Transverse colon (tissue), 4 donors: ENCODE data around the gene DAB2.

ENCODE experiments used
- EP300 ChIP-seq: sonication (generic); formaldehyde crosslinking; IDR thresholded peaks from one replicate; pipeline ENCODE4 v1.6.1; 2017; ENCODE audit warnings: antibody characterized with exemption, low read depth
- POLR2A ChIP-seq: fragments of 450-650 bp; IDR thresholded peaks from one replicate; pipeline ENCODE4 v1.6.1; 2016; ENCODE audit warnings: antibody characterized with exemption, mild to moderate bottlenecking, moderate library complexity
- POLR2AphosphoS5 ChIP-seq, 3 donors: sonication (generic); formaldehyde crosslinking; IDR thresholded peaks; one replicate each; pipeline ENCODE4 v1.6.1; 2016; ENCODE audit warnings: antibody characterized with exemption in 3 of 3
- TF ChIP-seq, protein P1 (sequence below), 5 experiments: fragments of 200-600 bp in 3 of 5; fragments of 450-650 bp in 2 of 5; sonication (generic) in 3 of 5; IDR thresholded peaks; 1 replicate in 2 of 5; 2 replicates in 3 of 5; pipeline ENCODE4 v1.5.1; 2016 to 2017; ENCODE audit warnings: antibody characterized with exemption in 5 of 5, inconsistent platforms in 3 of 5, mild to moderate bottlenecking in 2 of 5, moderate library complexity in 1 of 5

DNA sequence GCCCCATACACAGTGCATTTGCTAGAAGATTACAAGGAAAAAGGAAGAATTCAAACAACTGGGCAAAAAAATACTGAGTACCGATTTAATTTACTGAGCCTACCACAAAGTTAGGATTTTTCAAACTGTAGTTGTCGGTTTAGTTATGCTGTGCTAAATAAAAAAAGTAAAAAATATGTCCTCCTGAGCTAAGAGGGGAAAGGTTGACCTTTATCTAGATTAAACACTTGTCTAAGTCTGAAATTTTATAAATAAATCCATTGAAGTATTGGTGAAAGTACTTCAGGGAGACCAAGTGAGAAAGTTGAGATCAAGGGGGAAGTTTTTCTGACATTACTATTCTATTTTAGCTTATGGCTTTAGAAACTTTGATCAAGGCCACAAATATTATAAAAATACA is 19.1 kb upstream of the DAB2 start:
- TF ChIP-seq POLR2A = no peak
- TF ChIP-seq, protein P1, sequence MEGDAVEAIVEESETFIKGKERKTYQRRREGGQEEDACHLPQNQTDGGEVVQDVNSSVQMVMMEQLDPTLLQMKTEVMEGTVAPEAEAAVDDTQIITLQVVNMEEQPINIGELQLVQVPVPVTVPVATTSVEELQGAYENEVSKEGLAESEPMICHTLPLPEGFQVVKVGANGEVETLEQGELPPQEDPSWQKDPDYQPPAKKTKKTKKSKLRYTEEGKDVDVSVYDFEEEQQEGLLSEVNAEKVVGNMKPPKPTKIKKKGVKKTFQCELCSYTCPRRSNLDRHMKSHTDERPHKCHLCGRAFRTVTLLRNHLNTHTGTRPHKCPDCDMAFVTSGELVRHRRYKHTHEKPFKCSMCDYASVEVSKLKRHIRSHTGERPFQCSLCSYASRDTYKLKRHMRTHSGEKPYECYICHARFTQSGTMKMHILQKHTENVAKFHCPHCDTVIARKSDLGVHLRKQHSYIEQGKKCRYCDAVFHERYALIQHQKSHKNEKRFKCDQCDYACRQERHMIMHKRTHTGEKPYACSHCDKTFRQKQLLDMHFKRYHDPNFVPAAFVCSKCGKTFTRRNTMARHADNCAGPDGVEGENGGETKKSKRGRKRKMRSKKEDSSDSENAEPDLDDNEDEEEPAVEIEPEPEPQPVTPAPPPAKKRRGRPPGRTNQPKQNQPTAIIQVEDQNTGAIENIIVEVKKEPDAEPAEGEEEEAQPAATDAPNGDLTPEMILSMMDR (IDR thresholded peaks at IDR 0.05) = no peak
- TF ChIP-seq POLR2AphosphoS5 (IDR thresholded peaks at IDR 0.05) = no peak
- TF ChIP-seq EP300 = no peak
